Hepatocyte (in vitro differentiated cells): ENCODE results near the gene OPCML.

Experiments
- CTCF ChIP-seq: fragments of 200-600 bp; sonication (generic); IDR thresholded peaks from 2 replicates; pipeline ENCODE4 v1.5.1; 2016; ENCODE audit warnings: antibody characterized with exemption, mild to moderate bottlenecking; ENCODE audit not compliant: poor library complexity
- EZH2 ChIP-seq: fragments of 200-600 bp; sonication (generic); IDR thresholded peaks from 2 replicates; pipeline ENCODE4 v1.6.1; 2016; ENCODE audit warnings: antibody characterized with exemption, mild to moderate bottlenecking, borderline replicate concordance
- EZH2phosphoT487 ChIP-seq: fragments of 200-600 bp; sonication (generic); IDR thresholded peaks from one replicate; pipeline ENCODE4 v1.6.1; 2018; ENCODE audit warnings: antibody characterized with exemption, mild to moderate bottlenecking, low read depth, moderate library complexity; ENCODE audit not compliant: unreplicated experiment, severe bottlenecking

- TF ChIP-seq CTCF = no peak
- no peak for TF ChIP-seq EZH2
- no peak for TF ChIP-seq EZH2phosphoT487
These were observed 25.7 kb downstream of the OPCML start for GRCh38 chr11:133506551-133507094.
